NCI-H2107 treated with DMSO at 0.1 percent for 48 hours (cell line): ENCODE data around the gene PLXNA4.

Experiments
- DNase-seq: peaks from one replicate; lab custom pipeline; 2025; ENCODE audit not compliant: unreplicated experiment; lab: John Stamatoyannopoulos, UW

PLXNA4 gene

DNA sequence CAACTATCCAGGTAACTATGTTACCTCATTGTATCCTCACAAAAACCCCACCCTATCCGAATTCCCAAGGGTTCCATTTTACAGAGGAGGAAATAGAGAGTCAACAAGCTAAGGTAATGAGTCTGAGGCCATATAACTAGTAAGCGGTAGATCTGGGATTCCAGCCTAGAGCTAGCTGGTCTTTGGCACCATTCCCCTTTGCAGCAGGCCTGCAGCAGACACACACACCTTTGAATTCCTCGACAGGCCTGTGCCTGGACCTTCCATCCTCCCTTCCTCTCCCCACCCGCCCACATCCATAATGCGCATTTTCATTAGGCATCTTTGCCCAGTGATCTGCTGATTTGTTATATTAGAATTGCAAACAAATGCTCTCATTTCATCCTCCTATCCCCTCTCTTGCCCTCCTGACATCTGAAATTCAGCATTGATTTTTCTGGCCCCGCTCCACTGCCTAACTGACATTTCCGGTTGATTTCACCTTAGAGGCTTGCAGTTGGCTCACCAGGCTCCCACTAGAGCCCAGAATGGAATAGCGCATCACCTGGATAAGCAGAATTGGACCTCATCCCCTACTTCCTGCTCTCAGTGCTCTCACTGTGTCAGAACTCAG lies 129.5 kb downstream of the PLXNA4 start:
- no peak for DNase-seq

DNA sequence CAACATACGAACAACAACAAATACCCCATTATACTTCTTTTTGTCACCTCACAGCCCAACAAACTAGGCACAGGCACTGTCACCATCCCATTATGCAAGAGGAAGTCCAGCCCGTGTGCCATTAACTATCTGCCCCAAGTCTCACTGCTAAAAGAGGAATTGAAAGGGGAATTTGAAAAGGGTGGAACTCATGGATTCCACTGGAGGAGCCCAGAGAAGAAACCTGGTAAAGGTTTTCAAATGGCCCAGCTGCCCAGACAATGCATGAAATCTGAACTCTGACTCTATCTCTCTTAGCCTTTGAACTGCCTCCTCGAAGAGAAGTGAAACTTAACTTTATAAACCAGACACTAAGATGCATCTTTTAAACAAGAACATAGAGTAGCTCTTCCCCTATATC lies 130.0 kb downstream of the PLXNA4 start:
- DNase-seq = no peak

- DNase-seq = no peak
Observed at GRCh38 chr7:132443761-132444520, 132.3 kb downstream of the PLXNA4 start.

GRCh38 chr7:132441935-132442334 lies 134.3 kb downstream of the PLXNA4 start:
- DNase-seq = no peak

DNA sequence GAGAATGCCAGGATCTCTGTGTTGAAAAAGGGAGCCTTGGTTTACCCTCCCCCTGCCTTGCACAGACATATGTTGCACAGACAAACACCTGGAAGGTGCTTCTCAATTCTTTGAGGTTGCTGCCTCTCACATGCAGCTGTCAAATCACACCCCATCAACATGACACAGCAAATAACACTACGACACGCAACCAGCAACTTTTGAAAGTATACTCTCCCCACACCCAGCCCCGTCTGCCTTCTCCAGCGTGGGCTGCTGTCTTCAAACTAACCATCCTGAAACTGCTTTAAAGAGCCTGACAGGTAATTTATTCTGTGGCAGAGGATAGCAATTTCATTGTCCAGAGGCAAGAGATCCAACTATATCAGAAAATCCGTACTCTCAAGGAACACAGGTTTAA lies 136.1 kb downstream of the PLXNA4 start:
- no peak for DNase-seq

DNA sequence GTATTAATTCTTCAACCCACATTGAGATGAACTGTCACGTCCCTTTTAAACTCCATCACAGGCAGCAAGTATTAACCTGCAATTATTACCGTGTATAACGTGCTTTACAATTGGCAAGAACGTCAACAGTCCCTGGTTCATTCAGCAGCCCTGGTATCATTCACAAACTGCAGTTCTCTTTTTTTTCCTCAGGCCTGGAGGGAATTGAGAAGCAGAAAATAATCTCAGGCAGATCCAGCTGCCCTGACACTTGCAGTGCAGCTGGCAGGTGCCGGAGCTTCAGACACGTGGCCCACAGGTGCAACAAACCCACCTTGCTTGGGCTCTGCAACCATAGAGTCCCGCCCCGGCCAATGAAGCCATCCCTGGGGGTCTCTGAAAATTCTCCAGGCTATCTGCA lies 137.3 kb downstream of the PLXNA4 start:
- DNase-seq = no peak

DNA sequence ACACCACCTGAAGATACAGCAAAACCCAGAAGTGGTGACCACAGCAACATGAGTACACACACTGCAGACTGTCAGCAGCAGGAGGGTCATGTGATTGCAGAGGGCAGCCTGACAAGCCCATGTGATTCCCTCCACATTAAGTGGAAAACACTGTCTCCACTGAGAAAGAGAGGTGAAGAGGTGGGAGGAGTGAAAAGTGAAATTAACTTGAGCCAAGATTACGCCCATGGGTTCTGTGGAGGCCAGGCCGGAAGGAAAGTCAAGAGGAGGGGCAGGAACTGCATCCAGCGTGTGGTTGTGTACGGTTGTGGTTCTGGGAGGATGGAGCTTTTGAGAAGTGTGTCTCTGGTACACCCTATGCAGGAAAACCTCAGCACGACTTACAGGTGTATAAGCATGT lies 138.5 kb downstream of the PLXNA4 start:
- DNase-seq = no peak

DNA sequence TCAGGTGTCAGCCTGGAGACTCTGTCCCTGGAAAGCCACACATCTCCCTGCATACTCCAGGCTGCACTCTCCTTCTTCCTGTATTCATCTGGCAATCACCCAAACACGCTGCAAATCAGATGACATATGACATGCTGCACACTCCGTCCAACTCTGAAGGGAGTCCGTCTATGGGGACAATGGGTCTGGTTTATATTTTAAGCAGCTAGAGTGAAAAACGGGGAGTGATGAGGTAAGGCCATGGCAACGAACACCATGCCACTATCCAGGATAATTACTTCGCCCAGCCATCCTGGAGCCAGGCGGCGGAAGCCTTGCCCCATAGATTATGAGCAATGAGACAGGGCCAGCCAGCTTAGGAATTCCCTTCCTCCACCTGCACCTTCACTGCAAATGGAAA lies 140.1 kb downstream of the PLXNA4 start:
- DNase-seq = no peak

DNA sequence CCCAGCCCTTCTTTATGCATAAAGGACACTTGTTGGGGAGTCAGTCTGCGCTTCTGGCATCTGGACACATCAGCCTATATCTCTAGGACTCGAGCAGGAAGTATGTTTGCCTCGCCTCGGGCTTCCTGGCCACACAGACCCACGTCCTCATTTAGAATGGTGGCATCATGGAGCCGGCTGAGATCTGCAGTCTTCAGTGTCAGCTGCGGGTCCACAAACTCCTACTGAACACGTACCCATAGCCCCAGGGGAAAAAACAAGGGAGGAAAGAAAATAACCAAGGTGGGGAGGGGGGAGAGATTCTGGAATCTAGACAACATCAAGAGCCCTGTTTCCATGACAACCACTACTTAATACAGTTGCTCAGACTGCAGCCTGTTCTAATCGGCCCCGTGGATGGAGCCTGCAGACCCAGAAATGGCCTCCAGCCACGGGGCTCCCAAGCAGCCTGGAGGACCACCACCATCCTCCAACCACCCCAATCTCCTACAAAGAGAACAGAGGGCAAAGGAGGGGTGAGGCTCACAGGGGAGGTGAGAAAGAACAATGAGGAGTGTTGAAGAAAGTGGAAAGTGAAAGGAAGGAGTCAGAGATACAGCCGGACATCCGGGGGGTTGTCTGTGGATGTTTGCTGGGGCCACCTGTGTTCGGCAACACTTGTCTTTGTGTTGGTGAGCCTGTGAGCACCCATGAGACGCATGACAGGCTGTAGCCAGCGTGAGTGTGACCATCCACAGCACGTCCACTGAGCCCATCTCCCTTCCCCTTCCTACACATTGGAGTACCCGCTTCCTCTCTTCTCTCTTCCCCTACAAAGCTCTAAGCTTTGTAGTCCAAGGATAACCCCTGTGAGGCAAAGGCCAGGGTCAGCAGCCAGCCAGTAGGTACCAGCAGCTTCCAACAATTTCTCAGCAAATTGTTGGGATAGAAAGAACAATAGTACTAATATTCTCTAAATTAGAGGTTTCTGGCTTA lies 141.0 kb downstream of the PLXNA4 start:
- no peak for DNase-seq

DNA sequence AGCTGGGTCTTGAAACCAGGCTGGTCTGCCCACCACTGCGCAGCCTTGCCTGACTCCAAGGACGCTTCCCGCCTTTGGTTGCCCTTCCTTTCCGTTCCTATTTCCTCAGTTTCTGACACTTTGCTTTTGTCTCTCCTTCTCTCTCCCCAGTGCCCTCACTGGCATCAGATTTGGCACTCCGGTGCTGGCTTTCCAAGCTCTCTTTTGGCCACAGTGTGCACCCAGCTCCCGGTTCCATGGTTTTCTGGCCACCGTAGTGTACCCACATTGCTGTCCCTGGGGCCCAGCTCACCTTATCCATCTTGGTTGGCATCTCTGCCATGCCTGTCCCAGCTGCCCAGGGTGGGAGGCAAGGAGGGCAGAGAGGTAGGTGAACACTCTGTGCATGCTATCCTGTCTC lies 142.2 kb downstream of the PLXNA4 start:
- no peak for DNase-seq

- no peak for DNase-seq
Observed at GRCh38 chr7:132433301-132433700, 143.0 kb downstream of the PLXNA4 start.

- no peak for DNase-seq
Observed at GRCh38 chr7:132430861-132431822, 145.1 kb downstream of the PLXNA4 start.

DNA sequence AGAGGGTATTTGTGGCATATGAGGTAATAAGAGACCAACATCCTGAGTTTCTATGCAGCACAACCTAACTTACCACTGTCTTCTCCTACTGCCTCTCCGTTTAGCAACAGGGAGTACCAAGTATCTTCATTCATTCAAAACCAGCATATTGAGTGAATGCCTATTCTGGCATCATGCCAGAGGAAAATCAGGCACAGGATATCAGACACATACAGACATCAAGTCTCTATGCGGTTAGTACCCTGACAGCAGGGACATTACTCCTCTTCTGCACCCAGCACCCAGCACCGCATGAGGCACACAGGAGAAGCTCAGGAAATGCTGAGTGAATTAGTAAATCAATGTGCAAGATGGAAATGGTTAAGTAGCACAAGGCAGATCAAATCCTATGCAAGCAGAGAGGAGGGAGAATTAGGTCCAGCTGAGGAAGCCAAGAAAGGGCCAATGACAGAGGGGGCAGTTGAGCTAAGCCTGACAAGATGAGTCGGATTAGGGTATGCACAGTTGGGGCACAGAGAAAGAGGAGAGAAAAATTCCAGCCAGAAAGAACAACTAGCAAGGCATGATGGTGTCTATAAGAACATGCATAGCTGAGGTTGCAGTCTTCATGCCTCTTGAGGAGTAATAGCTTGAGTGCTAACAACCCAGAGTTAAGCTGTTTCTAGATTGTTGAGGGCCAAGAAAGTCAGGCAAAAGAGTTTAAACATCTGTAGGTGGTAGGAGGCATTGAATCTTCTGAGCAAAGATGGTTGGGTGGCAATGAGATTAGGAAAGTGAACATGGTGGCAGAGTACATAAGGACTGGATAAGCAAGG lies 146.0 kb downstream of the PLXNA4 start:
- DNase-seq = no peak

- no peak for DNase-seq
Observed at GRCh38 chr7:132429181-132429580, 147.1 kb downstream of the PLXNA4 start.

DNA sequence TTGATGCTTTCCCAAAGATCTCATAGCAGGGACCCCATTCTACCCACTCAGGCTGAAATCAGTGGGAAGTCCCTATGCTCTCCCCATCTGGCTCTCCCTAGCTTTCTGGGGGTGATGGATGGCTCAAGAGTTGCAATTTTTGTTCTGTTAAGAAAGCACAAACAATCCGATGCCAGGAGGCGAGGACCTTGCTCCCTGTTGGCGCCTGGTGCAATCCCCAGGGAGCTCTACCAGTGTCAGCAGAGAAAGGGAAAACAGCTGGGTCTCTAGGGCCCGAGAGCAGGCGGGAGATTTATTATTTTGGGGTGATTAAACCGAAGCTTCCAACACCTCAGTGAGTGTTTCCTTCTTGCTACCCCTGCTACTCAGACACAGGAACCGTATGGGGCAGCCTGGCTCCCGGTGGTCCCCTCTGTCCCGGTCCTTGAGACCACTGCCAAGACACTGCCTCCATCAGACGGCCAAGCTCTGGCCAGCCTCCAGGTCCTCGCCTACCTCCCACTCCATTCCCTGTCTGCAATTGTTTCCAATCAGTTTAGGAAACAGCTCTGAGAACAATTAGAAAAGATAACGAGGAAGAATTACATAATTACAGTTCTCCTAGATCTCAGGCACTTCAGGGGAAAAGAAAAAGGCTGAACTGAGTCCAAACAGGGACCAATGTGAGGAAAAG lies 147.9 kb downstream of the PLXNA4 start:
- no peak for DNase-seq

- DNase-seq = no peak
Observed at GRCh38 chr7:132425942-132426341, 150.3 kb downstream of the PLXNA4 start.

DNA sequence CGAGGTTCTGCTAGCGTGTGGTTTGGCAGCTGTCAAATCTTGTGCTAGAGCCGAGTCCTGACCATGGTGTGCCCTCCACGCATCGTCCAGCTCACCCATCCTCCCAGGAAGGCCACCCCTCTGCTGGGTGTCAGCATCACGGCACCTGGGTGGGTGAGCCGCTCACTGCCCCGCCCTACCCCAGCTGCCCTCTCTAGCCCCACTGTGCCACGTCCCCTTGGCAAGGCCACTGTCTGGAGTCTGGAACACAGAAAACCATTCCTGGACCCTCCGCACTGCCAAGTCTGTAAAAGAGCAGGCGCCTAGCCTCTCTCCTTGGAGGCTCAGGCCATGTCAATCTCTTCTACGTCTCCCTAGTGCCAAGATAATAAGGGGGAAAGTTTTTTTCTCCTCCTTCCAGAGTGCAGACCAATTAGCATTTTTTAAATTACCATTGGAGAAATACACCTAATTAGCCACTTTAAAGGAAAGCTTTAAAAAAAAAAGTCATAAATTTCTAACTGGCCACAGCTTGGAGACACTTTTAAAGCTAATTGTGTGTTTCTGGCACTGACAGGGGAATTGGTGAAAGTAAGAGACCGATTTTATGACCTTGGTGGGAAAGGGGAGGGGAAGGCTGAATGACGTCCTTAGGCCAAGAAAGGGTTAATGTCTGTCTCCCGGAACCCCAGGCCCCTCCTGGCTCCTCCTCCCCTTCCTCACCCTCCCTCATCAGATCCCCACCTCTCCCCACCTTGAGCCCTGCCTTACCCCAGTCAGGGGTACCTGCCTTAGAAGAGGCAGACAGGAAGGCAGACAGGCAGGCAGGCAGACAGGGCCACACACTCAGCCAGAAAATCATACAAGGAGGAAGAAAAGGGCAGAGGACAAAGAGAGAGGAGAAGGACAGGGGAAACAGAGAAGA lies 151.2 kb downstream of the PLXNA4 start:
- DNase-seq = no peak

DNA sequence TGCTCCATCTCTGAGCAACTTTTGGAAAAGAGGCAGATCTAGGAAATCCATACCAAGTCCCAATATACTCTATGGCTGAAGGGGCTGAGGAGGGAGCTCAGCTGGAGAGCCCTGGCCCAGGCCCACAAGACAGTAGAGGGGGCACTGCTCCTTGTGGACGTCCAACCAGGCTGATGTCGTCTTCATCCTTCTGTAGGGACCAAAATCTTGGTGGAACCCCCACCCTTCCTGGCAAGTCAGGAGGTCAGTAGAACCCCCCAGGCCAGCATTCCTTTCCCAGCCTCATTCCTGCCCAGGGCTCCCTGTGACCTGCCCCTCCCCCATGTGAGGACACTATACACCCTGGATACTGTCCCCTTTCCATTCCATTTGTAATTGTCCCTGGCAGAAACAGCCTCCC lies 152.0 kb downstream of the PLXNA4 start:
- DNase-seq = no peak
